ENCODE data around the gene PRDM15. TPM values are rescaled to one million over a fixed set of nuclear protein-coding genes. Genes with fewer than 3 reads are reported as not detected.

Gene PRDM15
- total RNA-seq, 2 experiments from 2014 or later, result 8.5 to 9.9 TPM

DNA sequence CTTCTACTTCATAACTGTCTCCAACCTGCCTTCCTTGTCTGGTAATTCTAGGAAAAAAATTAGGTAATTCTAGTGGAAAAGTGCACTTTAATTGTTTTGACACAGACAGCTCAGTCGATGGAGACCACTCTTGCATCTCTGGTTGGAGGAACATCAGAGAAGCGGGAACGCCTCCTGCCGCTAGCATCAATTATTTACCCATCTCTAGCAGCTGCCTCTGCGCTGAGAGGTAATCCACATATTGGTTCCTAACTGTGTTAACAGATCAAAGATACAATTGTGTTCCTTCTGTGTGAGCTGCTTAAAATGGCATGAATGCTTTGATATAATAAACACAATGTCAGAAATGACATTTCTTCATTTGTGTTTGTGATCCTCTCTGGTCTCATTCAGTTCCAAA is 41.3 kb upstream of the PRDM15 start:
- H3K27me3 Mint-ChIP-seq, result no peaks in the 10 kb centered on the region
- no peak overlapping the region for H3K27ac Mint-ChIP-seq
- H3K4me3 Mint-ChIP-seq, result no peak overlapping the region
- no peak for DNase-seq
- ChIA-PET POLR2A (no interaction called here), CTCF (no interaction called here)
- H3K9me3 Mint-ChIP-seq, result no peaks in the 10 kb centered on the region
- intact Hi-C loops (cut with micrococcal nuclease), result no loop called here
- peaks cover 16% of the 10 kb centered on the region for H3K36me3 Mint-ChIP-seq
- H3K4me1 Mint-ChIP-seq (ENCODE audit: low read depth), result peaks cover 34% of the 10 kb centered on the region

DNA sequence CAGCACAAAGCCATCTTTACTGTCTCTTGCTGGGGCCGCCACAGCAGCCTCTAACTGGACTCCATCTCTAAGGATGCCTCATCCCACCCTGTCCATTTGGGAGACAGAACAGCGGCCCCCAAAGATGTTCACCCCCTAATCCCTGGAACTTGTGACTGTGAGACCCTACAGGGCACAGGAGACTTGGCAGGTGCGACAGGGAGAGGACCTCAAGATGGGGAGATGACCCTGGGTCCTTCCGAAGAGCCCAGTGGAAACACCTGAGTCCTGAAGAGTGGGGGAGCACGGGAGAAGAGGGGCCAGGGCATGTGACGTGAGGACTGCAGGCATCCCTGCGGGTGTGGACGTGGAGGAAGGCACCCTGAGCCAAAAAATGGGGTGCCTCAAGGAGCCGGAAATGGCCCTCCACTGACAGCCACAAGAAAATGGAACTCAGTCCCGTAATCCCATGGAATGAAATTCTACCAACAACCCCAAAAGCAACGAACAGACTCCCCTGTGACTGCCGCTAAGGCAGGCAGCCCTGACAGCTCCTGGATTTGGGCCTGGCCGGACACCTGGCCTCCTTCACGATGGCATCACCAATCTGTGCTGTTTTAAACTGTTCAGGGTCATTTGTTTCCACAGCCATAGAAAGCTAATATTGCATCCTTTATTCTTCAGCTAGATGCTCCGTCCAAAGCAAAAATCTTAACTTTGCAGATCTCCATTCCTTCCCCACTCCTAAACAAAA is 40.7 kb upstream of the PRDM15 start:
- Mint-ChIP-seq H3K27ac (no peak overlapping the region), H3K36me3 (peaks cover 16% of the 10 kb centered on the region), H3K4me3 (no peak overlapping the region), H3K9me3 (no peaks in the 10 kb centered on the region), H3K27me3 (no peaks in the 10 kb centered on the region), H3K4me1 (ENCODE audit: low read depth) (peaks cover 28% of the 10 kb centered on the region)
- CTCF ChIA-PET, result no interaction called here
- no peak for DNase-seq
- POLR2A ChIA-PET, result interaction anchor here (0.6 kb wide), 1 partner anchor 38 kb away, joined by 3 read pairs; no protein-coding TSS in a partner anchor
- intact Hi-C loops (cut with micrococcal nuclease), result no loop called here

DNA sequence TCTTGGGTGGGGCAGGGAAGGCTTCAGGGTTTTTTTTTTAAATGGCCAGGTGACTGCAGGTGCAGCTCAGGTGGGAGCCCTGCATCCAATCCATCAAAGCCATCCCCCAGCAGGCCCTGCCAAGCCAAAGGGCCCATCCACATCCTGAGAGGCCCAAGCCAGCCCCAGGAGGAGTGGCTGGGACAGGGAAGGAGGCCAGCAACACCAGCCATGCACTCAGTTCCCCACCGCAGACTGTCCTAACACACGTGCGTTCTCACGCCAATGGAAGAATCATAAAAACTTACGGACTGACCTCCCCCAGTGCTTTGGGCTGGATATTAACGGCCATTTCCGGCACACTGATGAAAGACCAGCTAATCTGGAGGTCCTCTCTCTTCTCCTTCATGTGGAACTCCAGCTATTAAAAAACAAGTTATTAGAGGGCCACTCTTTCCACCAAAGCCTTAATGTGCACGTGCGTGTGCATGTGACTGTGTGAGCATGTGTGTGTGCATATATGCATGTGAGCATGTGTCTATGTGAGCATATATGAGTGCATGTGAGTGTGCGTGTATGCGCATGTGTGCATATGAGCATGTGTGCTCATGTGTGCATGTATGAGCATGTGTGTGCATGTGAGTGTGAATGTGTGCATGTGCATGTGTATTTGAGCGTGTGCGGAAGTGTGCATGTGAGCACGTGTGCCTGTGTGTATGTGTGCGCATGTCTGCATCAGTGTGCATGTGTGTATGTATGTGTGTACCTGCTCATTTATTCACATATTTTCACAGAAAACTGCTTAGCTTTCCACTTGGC is 39.6 kb upstream of the PRDM15 start:
- peaks cover 19% of the 10 kb centered on the region for H3K4me1 Mint-ChIP-seq (ENCODE audit: low read depth)
- H3K27me3 Mint-ChIP-seq, result no peaks in the 10 kb centered on the region
- no peak overlapping the region for H3K4me3 Mint-ChIP-seq
- CTCF ChIA-PET, result no interaction called here
- intact Hi-C loops (cut with micrococcal nuclease), result no loop called here
- H3K27ac Mint-ChIP-seq, result no peak overlapping the region
- POLR2A ChIA-PET, result no interaction called here
- H3K9me3 Mint-ChIP-seq, result no peaks in the 10 kb centered on the region
- H3K36me3 Mint-ChIP-seq, result peaks cover 16% of the 10 kb centered on the region
- DNase-seq, result no peak

DNA sequence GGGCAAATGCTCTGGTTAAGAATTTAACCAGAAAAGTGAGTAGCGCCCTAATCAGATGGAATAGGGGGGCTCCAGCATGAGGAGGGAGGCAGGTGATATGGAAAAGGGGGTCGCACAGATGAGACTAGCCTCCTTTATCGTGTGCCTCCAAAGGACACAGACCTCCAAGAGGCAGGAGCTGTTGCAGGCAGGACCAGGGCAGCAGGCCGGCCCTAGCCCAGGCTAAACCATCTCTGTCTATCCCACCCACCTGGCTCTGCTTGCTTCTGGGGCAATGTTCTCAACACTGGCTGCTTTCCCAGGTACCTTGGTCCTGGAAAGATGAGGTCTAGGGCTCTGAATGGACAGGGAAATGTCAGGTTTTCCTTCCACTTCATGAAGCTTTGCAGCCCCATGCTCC is 38.4 kb upstream of the PRDM15 start:
- Mint-ChIP-seq H3K27ac (no peak overlapping the region), H3K4me3 (no peak overlapping the region), H3K27me3 (no peaks in the 10 kb centered on the region), H3K36me3 (peaks cover 16% of the 10 kb centered on the region), H3K9me3 (no peaks in the 10 kb centered on the region), H3K4me1 (ENCODE audit: low read depth) (peaks cover 9% of the 10 kb centered on the region)
- ChIA-PET POLR2A (no interaction called here), CTCF (no interaction called here)
- intact Hi-C loops (cut with micrococcal nuclease), result no loop called here
- no peak for DNase-seq

DNA sequence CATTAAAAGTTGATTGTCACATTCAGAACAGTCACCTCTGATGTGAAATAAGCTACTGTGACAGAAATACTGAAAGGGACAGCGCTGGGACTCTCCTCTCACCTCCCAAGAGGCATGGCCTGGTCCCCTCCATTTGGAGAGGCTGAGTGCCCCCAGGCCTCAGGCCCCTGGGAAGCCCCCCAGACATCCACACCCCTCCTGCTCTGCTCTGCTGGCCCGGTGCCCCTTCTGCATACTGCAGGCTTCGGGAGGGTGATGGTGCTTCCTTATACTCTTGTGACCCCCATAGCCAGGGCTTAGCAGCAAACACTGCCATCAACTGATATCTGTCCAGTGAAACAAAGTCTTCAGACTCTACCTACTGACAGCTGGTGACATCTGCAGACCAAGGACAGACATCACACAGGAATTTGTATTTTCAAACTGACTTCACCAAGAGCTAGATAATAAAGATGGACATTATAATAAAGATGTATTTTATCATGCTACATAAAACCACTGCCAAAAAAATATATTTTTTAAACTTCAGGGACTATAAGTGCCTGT is 37.8 kb upstream of the PRDM15 start:
- POLR2A ChIA-PET, result no interaction called here
- Mint-ChIP-seq H3K4me3 (no peak overlapping the region), H3K4me1 (ENCODE audit: low read depth) (peaks cover 5% of the 10 kb centered on the region), H3K27me3 (no peaks in the 10 kb centered on the region), H3K36me3 (peaks cover 17% of the 10 kb centered on the region), H3K9me3 (no peaks in the 10 kb centered on the region), H3K27ac (no peak overlapping the region)
- CTCF ChIA-PET, result no interaction called here
- intact Hi-C loops (cut with micrococcal nuclease), result no loop called here
- DNase-seq, result no peak

DNA sequence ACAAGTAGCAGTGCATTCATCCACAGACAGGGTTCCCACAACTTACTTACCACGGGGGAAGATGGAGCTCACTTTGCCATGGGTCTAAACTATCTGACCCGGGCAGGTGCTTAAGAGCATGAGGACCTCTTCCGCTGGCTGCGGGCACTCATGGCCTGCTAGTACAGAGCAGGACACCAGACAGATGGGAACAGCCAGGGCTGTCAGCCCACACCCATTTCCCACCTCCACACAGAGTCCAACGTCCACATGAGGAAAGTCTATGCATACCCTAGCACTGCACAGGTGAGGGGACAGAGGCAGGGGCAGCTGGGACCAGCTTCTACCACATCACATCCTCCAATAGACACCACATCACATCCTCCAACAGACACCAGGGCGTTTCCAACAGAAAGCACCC is 35.8 kb upstream of the PRDM15 start:
- Mint-ChIP-seq H3K9me3 (no peaks in the 10 kb centered on the region), H3K4me3 (no peak overlapping the region), H3K27me3 (no peaks in the 10 kb centered on the region), H3K27ac (no peak overlapping the region), H3K4me1 (ENCODE audit: low read depth) (no peaks in the 10 kb centered on the region), H3K36me3 (peaks cover 17% of the 10 kb centered on the region)
- intact Hi-C loops (cut with micrococcal nuclease), result no loop called here
- ChIA-PET CTCF (no interaction called here), POLR2A (no interaction called here)
- no peak for DNase-seq

DNA sequence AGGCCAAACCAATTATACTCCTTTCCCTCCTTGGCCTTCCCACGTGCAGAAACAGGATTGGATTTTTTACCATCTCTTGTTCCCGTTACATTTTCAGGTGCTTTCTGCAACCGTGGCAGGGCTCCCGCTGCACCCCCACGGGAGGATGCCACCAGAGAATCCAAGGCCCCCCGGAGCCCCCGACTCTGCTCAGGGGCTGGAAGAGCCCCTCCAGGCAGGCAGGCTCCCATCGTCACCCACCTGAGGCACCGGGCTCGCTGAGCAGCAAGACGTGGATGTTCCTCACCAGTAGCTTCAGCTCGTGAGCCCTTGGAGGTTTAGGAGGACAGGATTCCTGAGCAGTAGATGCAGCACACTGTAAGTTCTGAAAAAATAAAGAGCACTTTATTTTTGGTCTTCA is 35.2 kb upstream of the PRDM15 start:
- Mint-ChIP-seq H3K27ac (no peak overlapping the region), H3K4me3 (no peak overlapping the region), H3K4me1 (ENCODE audit: low read depth) (no peaks in the 10 kb centered on the region), H3K36me3 (peaks cover 17% of the 10 kb centered on the region), H3K27me3 (no peaks in the 10 kb centered on the region), H3K9me3 (no peaks in the 10 kb centered on the region)
- intact Hi-C loops (cut with micrococcal nuclease), result no loop called here
- no peak for DNase-seq
- ChIA-PET CTCF (no interaction called here), POLR2A (no interaction called here)

GRCh38 chr21:41913230-41913629 is 34.1 kb upstream of the PRDM15 start:
- ChIA-PET CTCF (no interaction called here), POLR2A (no interaction called here)
- H3K27ac Mint-ChIP-seq, result no peak overlapping the region
- no peaks in the 10 kb centered on the region for H3K9me3 Mint-ChIP-seq
- DNase-seq, result no peak
- intact Hi-C loops (cut with micrococcal nuclease), result no loop called here
- H3K4me1 Mint-ChIP-seq (ENCODE audit: low read depth), result no peaks in the 10 kb centered on the region
- H3K27me3 Mint-ChIP-seq, result no peaks in the 10 kb centered on the region
- peaks cover 17% of the 10 kb centered on the region for H3K36me3 Mint-ChIP-seq
- no peak overlapping the region for H3K4me3 Mint-ChIP-seq

DNA sequence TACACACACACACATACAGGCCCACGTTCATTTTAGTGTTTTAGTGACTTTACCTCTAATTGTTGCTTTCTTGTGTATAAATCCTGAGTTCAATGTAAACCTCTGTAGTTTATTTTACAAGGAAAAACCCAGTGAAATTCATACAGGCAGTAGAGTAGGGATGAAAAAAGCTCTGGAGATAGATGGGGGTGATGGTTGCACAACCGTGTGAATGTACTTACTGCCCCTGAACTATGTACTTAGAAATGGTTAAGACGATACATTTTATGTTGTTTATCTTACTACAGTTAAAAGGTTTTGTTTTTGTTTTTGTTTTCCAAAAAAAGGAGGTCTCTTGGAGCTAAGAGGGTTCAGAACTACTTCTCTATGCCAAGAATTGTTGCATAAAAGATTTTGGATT is 29.7 kb upstream of the PRDM15 start:
- no peaks in the 10 kb centered on the region for H3K4me1 Mint-ChIP-seq (ENCODE audit: low read depth)
- intact Hi-C loops (cut with micrococcal nuclease), result no loop called here
- no peaks in the 10 kb centered on the region for H3K27me3 Mint-ChIP-seq
- ChIA-PET POLR2A (no interaction called here), CTCF (no interaction called here)
- H3K4me3 Mint-ChIP-seq, result no peak overlapping the region
- H3K9me3 Mint-ChIP-seq, result no peaks in the 10 kb centered on the region
- H3K27ac Mint-ChIP-seq, result no peak overlapping the region
- H3K36me3 Mint-ChIP-seq, result peaks cover 8% of the 10 kb centered on the region
- no peak for DNase-seq

GRCh38 chr21:41907496-41908258 is 28.5 kb upstream of the PRDM15 start:
- H3K4me3 Mint-ChIP-seq, result no peak overlapping the region
- no peak overlapping the region for H3K27ac Mint-ChIP-seq
- ChIA-PET POLR2A (no interaction called here), CTCF (no interaction called here)
- no peak for DNase-seq
- no peaks in the 10 kb centered on the region for H3K9me3 Mint-ChIP-seq
- H3K4me1 Mint-ChIP-seq (ENCODE audit: low read depth), result no peaks in the 10 kb centered on the region
- intact Hi-C loops (cut with micrococcal nuclease), result no loop called here
- H3K27me3 Mint-ChIP-seq, result no peaks in the 10 kb centered on the region
- H3K36me3 Mint-ChIP-seq, result peaks cover 8% of the 10 kb centered on the region

GRCh38 chr21:41906770-41907169 is 27.6 kb upstream of the PRDM15 start:
- H3K27ac Mint-ChIP-seq, result no peak overlapping the region
- H3K36me3 Mint-ChIP-seq, result peaks cover 7% of the 10 kb centered on the region
- no peak overlapping the region for H3K4me3 Mint-ChIP-seq
- H3K27me3 Mint-ChIP-seq, result no peaks in the 10 kb centered on the region
- H3K4me1 Mint-ChIP-seq (ENCODE audit: low read depth), result peaks cover 2% of the 10 kb centered on the region
- DNase-seq, result no peak
- intact Hi-C loops (cut with micrococcal nuclease), result no loop called here
- ChIA-PET POLR2A (no interaction called here), CTCF (no interaction called here)
- H3K9me3 Mint-ChIP-seq, result no peaks in the 10 kb centered on the region

- CTCF ChIA-PET, result no interaction called here
These were observed 24.6 kb upstream of the PRDM15 start for GRCh38 chr21:41903559-41904351.

More at GRCh38 chr21:41903559-41904351, 24.6 kb upstream of the PRDM15 start:
- Mint-ChIP-seq H3K27me3 (no peaks in the 10 kb centered on the region), H3K9me3 (no peaks in the 10 kb centered on the region), H3K27ac (no peak overlapping the region), H3K4me3 (no peak overlapping the region), H3K4me1 (ENCODE audit: low read depth) (peaks cover 23% of the 10 kb centered on the region), H3K36me3 (peaks cover 12% of the 10 kb centered on the region)
- POLR2A ChIA-PET, result no interaction called here
- intact Hi-C loops (cut with micrococcal nuclease), result no loop called here
- DNase-seq, result no peak
